Measurements from ENCODE around the gene NCF1.
"Not testable (repeated sequence)": the region's sequence is repeated elsewhere in the genome, so short reads cannot be mapped to it uniquely, and the experiment has no call there.

DNA sequence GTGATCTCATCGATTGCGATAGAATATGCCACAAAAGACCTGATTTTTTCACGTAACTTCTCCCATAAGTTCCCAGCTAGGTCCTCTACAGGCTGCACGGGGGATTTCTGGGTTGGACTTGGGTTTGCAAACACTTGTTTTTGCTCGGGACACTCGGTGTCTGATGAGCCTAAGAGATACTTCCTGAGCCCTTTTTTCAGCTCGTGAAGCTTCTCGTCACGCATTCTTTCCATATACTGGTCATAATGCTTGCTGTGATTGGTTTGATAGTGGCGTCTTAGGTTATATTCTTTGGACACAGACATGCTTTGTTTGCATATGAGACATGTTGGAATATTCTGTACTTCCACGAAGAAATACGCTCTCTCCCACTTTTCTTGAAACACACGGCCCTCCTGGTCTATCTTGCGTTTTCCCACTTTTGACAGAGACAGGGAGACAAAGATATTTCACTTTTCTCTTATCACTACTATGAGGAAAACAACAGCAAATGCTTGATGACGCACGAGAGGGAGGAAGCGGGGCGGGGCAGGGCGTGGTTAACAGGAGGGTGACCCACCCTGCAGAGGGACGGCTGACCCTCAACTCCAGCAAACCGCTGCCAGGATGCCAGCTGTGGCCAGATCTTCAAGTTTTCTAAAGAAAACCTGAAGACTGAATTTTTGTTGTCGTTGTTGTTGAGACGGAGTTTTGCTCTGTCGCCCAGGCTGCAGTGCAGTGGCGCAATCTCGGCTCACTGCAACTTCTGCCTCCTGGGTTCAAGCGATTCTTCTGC, 24.2 kb downstream of the NCF1 start:
- not testable (repeated sequence) for TF ChIP-seq EZH2 (IDR thresholded peaks at IDR 0.05; ENCODE audit: low read length, missing control alignments)
- TF ChIP-seq, protein P1, sequence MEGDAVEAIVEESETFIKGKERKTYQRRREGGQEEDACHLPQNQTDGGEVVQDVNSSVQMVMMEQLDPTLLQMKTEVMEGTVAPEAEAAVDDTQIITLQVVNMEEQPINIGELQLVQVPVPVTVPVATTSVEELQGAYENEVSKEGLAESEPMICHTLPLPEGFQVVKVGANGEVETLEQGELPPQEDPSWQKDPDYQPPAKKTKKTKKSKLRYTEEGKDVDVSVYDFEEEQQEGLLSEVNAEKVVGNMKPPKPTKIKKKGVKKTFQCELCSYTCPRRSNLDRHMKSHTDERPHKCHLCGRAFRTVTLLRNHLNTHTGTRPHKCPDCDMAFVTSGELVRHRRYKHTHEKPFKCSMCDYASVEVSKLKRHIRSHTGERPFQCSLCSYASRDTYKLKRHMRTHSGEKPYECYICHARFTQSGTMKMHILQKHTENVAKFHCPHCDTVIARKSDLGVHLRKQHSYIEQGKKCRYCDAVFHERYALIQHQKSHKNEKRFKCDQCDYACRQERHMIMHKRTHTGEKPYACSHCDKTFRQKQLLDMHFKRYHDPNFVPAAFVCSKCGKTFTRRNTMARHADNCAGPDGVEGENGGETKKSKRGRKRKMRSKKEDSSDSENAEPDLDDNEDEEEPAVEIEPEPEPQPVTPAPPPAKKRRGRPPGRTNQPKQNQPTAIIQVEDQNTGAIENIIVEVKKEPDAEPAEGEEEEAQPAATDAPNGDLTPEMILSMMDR (conservative IDR thresholded peaks at IDR 0.05 in 1 of 2, IDR thresholded peaks at IDR 0.05 in 1 of 2; ENCODE audit: low read depth in 1 of 2, low read length in 2 of 2): not testable (repeated sequence)
